NCI-H1417 treated with DMSO at 0.1 percent for 48 hours (cell line): ENCODE measurements around the gene FBXO10.
"Not testable (repeated sequence)": the region's sequence is repeated elsewhere in the genome, so short reads cannot be mapped to it uniquely, and the experiment has no call there.

Source experiments
- DNase-seq: peaks from one replicate; lab custom pipeline; 2025; lab: John Stamatoyannopoulos, UW

FBXO10 gene

DNA sequence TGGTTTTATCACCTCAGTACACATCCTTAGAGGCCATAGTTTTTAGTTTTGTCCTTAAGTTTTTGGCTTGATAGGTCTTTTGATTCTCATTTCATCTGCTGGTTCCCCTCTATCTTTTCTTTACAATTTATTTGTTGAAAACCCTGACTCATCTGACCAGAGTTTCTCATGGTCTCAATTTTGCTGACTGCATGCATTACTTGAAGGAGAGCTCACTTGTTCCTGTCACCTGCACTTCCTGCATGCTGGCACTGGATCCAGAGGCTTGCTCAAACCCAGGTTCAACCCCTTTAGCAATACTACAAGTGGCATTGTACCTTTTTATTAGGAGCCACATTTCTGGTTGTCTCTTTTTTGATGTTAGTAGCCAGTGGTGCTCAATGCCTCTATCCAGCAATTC, 26.7 kb downstream of the FBXO10 start:
- no peak for DNase-seq

DNA sequence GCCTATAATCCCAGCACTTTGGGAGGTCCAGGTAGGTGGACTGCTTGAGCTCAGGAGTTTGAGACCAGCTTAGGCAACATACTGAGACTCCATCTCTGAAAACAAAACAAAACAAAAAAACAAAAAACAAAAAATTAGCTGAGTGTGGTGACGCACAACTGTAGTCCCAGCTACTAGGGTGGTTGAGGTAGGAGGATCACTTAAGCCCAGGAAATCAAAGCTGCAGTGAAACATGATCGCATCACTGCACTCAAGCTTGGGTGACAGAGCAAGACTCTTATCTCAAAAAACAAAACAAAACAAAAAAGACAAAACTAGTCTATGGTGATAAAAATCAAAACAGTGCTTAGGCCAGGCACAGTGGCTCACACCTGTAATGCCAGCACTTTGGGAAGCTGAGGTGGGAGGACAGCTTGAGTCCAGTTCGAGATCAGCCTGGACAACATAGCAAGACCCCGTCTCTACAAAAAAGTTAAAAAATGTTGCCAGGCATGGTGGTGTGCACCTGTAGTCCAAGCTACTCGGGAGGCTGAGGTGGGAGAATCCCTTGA, 28.8 kb downstream of the FBXO10 start:
- no peak for DNase-seq

DNA sequence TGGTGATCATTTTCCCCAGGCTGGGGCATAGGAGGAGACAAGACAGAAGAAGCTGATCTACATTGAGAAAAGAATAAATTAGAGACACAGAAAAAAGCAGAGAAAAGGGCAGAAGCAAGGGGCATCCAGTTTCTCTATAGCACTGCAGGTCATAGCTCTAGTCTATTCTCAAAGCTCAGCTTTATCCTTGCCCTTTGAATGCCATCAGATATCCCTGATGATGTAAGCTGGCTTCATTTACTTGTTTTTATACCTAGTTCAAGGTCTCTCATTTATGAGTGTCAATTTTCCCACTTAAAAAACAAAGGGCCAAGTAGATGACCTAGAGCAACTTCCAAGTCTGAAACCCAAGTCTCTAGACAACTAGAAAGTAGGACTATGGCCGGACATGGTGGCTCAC, 32.7 kb downstream of the FBXO10 start:
- no peak for DNase-seq

DNA sequence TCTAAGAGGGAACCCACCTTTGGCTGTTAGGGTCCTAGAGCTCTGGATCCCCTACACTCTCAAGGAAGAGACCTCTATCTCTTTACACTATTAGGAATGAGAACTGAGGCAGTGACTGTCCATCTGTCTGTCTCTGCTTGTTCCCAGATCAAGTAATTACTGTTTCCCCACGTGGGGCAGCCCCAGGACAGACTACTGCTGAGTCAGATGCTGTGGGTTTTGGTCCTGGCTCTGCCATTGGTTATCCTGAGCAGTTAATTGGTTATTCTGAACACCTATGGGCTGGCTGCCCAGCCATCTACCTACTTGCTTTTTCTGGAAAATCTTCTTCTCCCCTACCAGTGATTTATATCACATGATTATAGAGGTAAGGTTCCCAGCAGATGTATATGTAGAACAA, 33.3 kb downstream of the FBXO10 start:
- DNase-seq: no peak

DNA sequence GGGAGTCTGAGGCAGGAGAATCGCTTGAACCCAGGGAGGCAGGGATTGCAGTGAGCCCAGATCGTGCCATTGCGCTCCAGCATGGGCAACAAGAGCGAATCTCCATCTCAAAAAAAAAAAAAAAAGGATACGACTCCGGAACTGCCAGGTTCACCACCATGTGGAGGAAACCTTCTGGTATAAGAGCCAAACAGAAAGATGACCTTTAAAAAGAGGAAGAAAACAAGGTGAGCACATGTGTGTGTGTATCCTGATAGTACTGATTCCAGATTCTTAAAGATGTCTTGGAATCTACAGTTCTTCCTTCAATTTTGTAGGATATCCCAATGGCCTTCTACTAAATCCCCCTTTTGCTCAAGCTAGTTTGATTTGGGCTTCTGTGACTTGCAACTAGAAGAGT, 33.7 kb downstream of the FBXO10 start:
- no peak for DNase-seq

DNA sequence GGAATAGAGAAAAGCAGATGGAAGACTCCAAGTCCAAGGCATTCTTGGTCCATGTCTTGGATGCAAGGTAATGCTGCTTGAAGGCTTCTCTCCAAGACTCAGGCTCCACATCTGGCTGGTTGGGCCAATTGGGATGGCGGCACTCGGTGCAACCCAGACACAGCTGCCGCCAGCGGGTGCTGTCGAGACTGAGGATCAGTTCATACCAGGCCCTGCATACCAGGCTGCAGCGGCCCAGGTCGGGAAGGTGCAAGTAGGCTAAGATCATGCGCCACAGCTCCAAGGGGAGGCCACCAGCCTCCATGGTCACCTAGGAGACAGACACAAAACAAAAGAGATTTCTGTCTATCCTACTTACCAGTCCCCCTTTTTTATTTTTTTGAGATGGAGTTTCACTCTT, 34.7 kb downstream of the FBXO10 start:
- DNase-seq: no peak

DNA sequence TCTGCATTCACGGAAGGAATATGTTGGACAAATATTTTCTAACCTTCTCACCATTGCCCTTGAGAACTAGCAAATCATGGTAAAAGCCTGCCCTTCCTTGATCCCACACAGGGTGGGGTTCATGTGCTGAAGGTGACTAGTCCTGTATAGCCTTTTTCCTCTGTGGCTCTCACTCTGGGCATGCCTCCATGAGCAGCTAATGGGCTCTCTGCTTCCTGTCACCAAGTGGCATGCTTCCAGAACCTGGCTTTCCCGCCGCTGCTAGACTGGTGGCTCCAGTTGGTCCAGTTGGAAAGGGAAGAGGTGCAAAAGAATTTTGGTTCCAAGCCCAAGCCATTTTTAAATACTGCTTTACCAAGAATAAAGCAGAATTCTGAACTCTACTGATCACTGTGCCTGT, 35.5 kb downstream of the FBXO10 start:
- no peak for DNase-seq

DNA sequence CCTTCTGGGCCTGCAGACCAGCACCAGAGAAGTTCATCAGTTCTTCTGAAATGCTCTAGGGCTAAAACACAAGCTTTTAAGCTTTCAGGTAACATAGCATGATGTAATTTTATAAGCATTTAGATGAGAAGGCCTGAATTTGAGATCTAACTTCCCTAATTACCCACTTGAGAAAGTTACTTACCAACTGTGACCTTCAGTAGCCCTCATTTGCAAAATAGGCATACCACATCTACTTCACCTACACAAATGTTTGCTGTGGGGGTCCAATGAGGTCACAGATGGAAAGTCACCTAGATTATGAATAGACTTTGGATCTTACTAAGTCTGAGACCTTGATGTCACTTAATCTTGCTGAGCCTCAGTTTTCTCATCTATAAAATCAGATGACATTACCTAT, 36.5 kb downstream of the FBXO10 start:
- DNase-seq: no peak

DNA sequence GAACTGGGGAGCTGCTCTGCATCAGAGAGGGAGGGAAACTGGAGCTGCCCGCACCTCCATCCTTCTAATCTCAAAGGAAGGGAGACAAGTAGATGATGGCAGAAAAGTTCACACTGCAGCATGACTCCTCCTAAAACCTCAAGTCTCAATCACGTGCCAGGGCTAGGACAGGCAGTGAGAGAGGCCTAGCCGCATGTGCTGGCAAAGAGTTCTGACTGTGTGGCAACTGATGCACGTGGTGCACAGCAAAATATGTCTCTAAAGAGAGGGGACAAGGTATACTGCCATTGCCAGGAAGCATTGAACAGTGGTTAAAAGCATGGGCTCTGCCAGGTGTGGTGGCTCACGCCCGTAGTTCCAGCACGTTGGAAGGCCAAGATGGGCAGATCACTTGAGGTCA, 38.1 kb downstream of the FBXO10 start:
- no peak for DNase-seq

DNA sequence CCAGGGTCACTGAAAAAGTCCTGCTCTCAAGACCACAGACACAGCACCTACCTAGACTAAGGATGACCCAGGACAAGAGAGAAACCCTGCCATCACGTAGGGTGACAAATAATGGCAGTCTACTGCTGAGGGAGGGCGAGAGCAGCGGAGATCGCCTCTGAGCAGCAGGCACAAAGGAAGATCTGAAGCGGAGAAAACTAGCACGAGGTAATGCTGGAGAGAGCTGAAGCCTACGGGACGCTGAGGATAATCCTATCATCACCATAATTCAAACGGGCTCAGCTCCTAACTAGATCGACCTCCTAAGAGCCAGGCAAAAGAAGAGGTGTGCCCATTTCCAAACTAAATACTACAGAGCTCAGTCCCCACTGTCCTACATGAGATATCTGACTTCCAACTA, 41.3 kb downstream of the FBXO10 start:
- no peak for DNase-seq

DNA sequence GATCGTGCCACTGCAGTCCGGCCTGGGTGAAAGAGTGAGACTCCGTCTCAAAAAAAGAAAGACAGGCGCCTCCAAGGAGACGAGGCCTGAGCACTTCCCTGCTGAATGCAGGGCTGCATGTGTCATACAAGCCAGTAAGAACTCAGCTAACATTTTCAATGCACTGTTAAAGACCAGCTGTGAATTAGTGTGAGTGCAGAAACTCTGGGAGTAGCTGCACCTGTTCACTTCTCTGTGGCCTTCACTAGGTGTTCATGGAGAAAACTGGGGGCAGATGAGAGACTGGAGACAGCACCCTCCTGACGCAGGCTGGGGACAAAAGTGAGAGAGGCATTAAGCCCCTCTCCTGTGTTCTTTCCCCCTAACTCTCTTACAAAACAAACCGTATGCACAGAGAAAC, 41.8 kb downstream of the FBXO10 start:
- no peak for DNase-seq

DNA sequence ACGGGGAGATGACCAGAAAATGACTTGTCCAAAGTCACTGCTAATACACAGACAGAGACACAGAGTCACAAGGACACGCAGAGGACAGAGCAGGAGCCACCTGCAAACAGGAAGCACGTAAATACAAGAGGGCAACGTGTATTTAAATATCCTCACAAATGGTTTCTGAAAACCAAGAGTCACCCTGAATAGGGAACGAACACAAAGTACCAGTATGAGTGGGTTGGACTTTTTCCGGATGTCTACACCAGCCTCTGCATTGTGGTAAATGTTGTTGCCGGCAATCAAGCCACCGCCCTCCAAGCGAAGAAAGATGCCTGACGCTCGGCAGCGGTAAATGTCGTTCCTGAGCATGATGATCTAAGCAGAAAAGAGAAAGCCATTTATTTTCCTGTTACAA, 44.5 kb downstream of the FBXO10 start:
- DNase-seq: no peak

DNA sequence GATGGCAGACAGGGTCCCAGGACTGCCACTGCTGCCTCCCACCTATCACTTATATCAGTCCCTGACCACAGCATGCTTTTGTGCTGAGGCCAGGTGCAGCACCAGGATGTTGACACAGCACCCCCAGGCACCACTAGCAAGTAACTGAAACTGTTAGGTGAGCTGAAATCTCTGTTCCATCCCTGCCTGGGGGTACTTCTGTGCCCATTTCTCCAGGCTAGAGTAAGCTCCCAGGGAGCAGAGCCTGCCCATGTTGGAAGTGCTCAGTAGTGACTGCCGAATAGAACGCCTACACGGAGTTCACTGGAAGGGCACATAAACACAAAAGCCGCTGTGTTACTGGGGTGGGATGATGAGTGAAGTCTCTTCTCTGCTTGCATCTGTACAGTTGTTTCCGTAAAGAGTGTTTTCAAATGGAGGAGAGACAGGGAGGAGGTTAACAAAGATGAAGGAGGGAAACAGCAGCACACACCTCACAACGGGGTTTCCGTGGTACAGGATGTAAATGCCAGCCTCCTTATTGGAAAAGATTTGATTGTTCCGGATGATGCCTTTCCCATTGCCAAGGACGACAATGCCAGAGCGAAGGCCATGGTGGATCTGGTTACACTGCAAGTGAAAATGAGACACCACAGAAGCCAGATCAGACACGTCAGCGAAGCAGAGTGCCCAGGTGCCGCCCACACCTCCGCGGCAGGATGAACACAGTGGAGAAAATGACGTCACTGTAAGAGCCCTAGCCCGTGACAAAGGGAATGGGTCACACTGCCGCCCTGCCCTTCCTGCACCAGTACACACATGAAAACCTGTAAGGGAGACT, 47.3 kb downstream of the FBXO10 start:
- DNase-seq: no peak

DNA sequence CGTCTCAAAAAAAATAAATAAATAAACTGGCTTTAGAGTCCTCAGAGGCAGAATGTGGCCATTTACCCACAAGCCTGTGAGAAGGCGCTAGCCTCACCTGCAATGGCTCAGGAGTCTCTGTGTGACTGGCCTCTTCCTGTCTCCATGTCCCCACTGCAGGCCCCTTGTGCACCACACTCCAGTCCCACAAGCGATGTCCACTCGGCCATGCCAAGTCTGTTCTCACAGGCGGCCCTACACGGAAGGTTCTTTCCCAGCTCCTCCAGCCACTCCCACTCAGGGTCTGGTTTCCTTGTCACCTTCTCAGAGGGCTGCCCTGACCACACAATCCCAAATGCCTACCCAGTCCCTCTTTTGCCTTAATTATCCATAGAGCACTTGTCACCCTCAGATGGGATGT, 52.3 kb downstream of the FBXO10 start:
- no peak for DNase-seq

DNA sequence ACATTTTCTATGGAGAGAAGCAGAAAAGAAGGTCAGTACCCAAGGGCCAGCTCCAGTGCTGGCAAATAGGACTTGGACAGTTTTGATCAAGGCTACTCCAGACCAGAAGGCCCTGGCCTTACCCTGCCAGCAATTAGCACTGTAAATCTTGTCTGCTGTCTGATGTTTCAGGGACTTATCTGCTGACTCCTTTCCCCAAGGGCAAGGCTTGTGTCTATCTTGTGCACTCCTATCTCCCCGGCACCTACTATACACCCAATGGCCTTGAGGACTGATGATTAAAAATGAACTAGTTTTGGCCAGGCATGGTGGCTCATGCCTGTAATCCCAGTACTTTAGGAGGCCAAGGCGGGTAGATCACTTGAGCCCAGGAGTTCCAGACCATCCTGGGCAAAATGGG, 53.2 kb downstream of the FBXO10 start:
- no peak for DNase-seq

DNA sequence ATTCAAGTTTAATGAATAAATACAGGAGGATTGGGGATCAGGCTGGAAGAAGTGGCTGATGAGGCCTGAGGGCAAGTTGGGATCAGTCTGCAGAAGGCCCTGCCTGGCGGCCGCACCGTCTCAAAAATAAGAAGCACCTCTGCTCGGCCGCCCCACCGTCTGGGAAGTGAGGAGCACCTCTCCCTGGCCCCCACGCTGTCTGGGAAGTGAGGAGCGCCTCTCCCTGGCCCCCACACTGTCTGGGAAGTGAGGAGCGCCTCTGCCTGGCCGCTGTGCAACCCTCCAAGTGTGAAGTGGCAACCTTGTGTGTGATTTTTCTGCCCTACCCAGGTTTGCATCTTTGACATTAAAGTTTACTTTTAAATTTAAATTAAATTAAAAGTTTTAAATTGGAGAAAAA, 55.1 kb downstream of the FBXO10 start:
- no peak for DNase-seq

DNA sequence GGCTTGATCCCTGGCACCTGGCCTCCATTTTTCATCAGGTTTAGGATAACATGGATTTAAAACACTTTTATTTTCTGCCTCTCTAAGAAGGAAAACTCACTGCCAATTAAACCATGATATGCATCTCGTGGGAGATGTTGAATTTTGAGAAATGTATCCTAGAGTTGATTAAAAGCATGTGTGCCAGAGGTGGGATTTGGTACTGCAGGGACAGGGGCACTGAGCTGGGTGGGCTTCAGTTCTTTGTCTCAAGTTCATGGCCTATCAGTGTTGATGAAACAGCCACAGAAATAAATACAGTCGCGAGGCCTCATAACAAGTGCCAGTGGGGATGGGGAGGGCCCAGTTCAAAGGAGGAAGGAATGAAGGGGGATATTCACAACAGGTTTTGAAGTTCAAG, 55.5 kb downstream of the FBXO10 start:
- DNase-seq: no peak

DNA sequence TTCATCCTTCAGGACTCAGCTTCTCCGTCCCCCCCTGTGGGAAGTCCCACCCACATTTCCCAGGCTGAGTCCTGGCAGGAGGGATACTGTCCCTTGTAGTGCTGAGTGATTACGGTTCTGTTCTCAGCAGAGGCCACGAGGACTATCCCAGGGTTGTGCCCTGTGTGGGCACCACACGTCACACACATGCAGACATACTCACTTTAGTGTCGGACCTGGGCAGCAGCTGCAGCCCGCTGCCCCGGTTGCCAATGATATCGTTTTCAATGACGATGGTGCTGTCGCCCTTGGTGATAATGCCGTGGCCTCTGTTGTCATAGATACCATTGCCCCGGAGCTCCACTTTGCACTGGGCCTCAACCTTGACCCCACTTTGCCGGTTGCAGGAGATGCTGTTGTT, 58.3 kb downstream of the FBXO10 start:
- no peak for DNase-seq

DNA sequence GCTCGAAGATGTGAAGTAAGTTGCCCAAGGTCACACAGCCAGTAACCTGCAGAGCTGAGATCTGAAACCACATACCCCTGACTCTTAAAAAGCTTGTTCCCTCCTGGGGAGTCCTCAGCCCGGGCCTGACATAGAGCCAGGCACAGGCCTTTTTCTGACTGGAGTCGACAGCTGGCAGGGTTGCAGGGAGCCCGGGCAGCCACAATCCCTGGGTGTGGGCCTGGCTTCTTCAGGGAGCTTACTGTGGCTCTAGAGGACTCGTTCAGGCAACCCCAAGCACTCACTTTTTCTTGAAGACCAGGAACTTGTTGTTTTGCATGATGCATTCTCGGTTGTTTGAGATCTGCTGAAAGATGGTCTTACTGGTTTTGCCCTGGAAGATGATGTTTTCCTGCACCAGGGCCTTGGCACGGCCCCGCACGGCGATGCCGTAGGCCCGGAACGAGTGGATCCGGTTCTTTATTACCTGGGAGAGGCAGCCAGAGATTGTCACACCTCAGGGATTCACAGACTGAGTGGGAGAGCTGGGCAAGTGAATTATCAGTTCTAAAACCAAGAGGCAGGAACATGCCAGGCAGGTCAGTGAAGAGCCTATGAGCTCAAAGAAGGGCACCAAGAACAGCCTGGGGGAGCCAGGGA, 60.4 kb downstream of the FBXO10 start:
- no peak for DNase-seq

DNA sequence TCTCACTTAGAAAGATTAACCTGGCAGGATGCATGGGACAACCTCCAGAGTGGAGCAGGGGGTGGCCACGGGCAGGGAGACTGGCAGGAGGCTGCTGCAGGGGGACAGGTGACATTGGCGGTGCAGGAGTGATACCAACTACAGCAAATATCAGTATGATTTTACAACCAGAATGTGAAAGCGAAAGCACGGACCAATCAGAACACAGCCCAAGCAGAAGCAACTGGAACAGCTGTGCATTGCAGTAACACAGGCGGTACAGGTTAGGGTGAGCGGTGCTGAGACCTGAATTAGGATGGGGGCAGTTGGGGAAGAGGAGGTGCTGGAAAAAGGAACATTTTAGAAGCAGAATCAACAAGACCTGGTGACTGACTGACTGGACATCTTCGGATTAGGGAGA, 61.2 kb downstream of the FBXO10 start:
- DNase-seq: no peak

DNA sequence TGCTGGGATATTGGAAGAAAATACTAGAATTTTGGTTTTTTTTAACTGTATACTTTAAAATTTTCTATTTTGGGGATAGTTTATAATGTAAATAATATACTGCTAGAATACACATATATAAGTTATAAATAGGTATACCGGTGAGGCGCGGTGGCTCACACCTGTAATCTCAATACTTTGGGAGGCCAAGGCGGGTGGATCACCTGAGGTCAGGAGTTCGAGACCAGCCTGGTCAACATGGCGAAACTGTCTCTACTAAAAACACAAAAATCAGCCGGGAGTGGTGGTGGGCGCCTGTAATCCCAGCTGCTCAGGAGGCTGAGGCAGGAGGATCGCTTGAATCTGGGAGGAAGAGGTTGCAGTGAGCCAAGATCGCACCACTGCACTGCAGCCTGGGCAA, 61.8 kb downstream of the FBXO10 start:
- DNase-seq: not testable (repeated sequence)

DNA sequence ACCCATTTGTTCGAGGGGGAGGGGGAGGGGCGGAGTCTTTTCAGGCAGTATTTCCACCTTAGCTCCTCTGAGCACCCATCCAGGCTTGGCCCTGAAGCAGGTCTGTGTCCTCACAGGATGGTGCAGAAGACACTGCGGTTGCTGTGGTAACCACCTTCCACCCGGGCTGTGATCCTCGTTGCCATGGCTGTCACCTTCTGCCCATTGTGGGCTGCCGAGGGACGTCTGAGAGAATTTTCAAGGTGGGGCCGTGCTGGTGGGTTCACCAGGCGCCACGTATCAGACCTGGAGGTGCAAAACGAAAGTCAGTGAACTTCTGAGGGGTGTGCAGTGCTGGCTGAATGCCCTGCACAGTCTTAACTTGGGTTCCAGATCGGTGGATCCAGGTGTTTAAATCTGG, 63.7 kb downstream of the FBXO10 start:
- DNase-seq: no peak
